HG03378 (cell line): ENCODE measurements around the gene HCN1.
"Not testable (repeated sequence)": the region's sequence is repeated elsewhere in the genome, so short reads cannot be mapped to it uniquely, and the experiment has no call there.

ENCODE experiments used
- ATAC-seq: cut with Tn5 transposase; IDR thresholded peaks from one replicate; pipeline ENCODE4 v1.9.1; 2021; ENCODE audit warnings: mild to moderate bottlenecking, moderate library complexity; ENCODE audit not compliant: unreplicated experiment

The HCN1 gene

DNA sequence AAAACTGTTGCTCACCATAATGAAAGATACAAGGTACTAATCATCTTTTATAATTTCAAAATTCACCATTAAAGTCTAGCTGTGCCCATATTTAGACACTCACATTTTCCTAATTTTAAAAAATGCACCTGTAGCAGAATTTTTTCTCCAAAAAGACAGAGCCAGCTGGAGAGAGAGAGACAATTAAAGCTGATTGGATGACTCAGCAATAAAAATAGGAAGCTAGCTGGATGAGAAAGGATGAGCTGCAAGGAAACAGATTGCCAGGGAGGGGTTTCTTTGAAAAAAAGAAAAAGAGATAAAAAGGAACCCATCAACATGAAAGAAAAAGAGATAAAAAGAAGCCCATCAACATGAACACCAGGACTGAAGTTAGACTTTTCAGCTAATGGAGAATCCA is 73.8 kb downstream of the HCN1 start:
- ATAC-seq, result no peak

DNA sequence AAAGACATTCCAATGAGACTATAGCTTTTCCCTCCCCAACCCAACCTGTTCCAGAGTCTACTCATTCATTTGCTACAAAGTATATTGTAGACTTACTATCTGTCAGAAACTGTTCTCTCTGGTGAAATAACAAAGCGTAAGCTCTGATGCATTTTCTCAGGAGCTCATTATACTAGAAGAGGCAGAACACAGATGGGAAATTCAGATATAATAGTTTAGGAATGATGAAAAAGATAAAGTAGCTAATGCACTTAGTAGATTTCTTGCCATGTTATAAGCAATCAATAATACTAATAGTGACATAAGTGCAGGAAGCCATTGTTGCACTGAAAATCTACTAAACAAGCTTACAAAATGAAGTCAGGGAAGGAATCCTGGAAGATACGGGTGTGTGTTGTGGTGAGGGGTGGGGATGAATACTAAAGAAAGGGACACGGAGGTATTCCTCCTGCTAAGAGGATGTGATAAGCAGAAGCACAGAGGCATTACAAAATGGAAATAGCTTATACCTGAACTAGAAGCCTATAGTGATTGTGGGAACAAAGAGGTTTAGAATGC is 78.2 kb downstream of the HCN1 start:
- ATAC-seq, result no peak

DNA sequence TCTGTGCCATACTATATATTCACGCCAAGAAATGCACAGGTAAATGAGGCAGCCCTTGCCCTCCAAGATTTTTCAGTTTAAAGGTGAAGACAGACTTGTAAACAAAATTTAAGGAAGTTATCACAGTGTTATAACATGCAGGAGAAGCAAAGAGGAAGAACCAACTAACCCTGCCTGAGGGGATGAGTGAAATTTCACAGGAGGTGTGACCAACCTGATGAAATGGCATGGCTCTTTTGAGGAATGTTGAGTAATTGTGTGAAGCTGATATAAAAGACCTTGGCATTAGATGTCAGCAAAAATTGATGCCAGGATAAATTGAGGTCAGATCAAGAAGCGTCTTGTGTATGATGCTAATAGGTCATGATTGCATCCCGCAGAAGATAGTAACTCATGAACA is 86.5 kb downstream of the HCN1 start:
- no peak for ATAC-seq

DNA sequence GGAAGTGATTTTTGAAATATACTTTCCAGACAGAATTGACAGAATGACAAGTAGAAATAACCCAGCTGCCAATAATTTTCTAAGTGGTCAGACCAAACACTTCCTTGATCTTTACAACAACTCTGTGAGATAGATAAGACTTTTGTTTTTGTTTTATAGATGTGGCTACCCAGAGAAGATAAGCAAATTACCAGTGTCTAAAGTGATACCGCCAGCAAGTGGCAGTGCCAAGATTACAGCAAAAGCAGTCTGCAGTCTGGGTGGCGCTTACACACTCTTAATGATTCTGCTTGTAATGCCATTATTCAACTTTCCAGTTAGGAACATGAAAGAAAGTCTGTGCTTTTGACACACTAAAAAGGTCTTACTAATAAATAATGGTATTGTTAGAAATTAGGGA is 92.1 kb downstream of the HCN1 start:
- no peak for ATAC-seq

DNA sequence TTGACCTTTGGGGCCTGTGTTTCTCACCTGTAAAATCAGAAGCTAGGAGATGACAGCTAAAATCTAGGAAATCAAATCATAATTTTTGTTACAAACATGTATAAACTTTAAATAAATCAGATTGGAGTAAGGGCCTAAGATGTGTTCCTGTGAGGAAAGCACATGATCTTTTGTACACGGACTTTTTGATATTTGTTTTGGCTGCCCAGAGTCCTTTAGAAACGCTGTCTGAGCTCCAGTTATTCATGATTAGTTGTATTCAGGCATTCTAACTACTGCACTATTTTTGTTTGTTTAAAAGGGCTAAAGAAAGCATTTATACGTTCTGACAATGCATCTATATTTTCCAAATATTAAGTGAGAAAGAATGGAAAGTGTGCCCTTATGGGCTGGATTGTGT is 94.8 kb downstream of the HCN1 start:
- ATAC-seq, result no peak

DNA sequence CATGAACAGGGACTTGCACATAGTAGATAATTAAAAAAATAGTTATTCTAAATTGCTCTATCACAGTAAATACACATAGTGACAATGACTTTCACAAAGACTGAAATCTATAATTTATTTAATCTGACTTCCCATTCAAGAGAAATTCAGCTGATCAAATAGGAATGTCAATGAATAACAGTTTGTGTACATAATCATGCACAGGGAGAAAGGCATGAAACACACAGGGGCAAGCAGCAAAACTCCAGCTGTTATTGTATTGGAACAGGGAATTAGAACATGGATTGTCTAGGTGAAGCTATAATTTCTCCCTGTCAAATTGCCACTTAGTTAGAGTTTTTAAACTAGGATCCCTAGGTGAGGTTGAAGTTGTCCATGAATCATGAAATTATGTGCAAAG is 99.9 kb downstream of the HCN1 start:
- ATAC-seq, result no peak

DNA sequence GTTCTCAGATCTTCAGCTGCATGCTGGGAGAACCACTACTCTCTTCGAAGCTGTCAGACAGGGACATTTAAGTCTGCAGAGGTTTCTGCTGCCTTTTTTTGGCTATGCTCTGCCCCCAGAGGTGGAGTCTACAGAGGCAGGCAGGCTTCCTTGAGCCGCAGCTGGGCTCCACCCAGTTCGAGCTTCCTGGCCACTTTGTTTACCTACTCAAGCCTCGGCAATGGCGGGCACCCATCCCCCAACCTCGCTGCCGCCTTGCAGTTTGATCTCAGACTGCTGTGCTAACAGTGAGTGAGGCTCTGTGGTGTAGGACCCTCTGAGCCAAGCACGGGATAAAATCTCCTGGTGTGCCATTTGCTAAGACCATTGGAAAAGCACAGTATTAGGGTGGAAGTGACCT is 110.2 kb downstream of the HCN1 start:
- ATAC-seq, result not testable (repeated sequence)

DNA sequence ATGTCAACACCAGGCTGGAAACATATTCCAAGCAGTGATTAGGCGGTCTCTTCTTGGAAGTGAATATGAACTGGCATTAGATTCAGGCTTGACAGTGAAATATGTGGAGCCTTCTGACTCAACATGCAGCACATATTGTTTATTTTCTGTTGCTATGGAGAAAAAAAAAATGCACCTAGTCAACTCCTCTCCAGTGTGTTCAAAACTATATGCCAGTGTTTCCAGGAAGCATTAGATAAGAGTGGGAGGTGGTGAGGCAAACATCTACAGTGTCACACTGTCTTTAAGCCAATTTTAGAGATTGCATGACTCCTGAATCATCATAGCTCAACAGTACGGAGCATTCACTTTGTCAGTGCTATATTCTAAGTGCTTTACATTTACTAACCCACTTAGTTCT is 117.9 kb downstream of the HCN1 start:
- no peak for ATAC-seq

DNA sequence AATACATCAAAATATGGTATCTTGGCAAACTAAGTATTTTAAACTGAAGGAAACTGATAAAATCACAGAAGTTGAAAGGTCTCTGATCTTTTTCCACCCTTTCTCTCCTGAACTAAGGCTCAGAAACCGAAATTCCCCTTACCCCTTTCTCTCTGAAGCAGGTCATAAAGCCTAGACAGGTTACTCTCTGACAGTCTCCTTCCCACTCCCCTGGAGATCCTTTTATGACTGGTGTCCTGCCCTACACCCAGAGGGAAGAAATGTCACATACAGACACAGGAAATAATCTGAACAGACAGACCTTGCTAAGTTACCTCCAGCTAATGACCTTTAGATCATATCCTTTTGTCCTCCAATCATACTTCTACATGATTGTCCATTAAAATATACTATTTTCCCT is 127.4 kb downstream of the HCN1 start:
- no peak for ATAC-seq

DNA sequence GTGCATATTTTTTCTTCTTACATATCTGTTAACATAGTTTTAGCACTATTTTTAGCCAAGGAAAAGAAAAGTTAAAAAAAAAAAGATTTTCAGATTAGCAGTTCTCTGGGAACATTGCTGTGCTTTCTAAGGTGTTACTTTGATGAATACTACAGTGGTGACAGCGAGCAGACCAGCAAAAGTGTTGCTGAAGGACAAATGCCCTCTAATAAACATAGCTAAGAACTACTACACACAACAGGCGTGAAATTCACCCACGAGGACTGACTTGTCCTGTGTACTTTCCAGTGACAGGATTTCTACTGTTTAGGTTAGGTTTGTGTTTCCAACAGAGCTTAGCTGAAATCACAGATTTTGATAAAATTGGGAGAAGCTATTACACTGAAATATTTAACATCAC is 153.8 kb downstream of the HCN1 start:
- ATAC-seq, result no peak

DNA sequence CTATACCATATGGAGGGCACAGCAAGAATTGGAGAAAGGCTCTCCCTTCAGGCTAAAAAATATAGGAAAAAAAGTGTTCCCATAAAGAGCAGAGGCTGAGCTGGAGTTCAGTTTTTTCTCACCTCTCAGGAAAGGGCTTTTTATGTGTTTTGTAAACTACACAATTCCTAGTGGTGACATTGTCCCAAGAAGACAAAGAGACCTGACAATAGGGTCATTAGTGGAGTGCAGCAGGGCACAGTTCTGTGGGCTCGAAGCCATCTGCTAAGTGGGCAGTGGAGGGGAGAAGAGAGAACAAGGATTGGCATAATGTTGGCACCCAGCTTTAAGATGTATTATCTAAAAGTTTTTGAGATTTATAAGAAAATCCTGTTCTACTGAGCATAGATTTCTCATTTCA is 162.5 kb downstream of the HCN1 start:
- no peak for ATAC-seq

DNA sequence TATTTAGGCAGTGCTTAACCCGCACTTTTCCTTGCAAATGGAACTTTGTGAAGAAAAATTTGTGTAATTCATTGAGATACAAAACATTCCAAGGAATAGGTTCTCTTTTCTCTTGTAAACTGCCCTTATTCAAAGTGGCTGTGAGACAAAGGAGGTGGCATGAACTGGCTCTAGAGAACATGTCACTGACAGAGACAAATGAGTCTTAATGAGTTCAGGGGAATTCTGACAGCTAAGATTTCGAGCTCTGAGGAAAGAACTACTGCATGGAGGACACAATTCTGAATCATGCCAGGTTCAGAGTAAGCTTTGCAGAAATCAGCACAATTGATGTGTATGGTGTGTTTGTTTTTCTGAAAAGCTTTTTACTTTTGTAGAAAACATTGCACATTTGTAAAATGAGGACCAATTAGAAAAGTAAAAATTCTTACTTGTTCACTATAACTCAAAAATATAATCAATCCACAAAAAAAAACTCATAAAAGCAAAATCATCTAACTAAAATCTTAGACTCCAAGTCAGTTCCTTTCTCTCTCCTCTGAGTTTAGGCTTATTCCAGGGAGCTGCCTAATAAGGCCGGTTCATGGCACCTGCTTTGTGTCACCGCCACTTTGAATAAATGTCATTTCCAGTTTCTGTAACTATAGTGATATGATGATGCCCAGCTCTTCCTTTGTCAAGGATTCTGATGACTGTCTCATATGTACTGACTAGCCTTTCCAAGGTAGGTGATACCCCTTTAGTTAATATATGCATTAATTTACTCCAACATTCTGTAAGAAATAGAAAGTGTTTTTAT is 163.2 kb downstream of the HCN1 start:
- no peak for ATAC-seq

DNA sequence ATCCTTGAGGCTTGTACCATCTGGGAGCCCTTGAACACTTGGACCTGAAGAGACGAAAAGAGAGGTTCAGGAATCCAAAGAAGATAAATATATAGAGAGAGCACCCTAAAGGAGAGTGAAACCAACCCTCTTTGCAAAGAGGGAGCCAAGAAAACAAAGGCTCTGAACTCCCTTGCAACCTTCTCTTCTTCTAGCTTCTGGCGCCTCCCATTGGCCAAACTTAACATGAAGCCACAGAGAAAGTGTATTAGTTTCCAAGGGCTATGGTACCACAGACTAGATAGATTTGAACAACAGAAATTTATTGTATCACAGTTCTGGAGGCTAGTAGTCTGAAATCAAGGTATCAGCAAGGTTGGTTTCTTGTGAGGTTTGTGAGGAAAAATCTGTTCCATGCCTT is 175.1 kb downstream of the HCN1 start:
- ATAC-seq, result no peak

DNA sequence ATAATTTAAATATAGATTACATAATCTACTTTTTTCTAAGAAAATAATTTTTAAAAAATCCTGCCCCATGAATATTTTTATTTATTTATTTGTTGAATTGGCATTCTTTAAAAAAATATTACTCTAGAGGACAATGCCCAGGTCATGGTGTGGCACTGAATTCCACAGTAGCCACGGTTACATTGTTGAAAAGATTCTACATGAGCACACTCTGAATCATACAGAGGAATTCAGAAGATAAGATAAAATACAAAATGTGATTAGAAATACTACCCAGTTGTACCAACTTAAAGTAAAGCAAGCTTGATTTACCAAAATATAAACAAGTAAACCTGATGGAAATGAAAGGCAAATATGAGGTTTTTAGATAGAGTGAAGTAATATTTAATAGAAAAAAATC is 183.7 kb downstream of the HCN1 start:
- no peak for ATAC-seq

DNA sequence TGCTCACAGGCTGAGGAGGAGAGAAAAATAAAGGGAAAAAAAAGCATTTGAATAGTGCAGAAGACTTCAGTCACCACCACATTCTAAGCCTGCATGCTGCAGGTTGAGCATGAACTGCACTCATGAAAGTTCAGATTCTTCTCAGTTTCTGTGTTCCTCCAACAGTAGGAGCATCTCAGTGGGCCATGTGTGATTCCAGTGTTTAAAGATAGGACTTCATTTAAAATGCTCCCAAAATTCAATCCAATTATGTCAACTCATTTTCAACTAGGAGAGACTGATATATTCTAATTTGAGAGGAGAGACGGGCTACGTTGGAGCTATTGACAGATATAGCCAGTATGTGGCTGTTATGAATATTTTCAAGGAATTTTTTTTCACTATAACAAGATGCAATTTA is 186.8 kb downstream of the HCN1 start:
- no peak for ATAC-seq

DNA sequence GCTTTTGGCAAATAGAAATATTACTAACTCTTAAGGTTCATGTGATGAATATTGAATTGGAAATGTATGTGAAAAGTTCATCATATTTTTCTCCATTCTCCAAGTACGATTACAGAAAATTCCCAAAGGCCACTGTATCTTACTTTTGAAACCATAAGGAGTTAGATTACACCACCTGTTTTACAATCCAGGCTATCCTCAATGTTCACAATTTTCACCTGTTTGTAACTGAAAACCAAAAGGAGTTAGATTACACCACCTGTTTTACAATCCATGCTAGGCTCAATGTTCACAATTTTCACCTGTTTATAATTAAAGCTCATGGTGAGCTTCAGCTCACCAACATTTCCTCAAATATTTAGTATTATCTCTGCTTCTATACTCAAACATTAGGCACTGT is 188.0 kb downstream of the HCN1 start:
- ATAC-seq, result no peak

DNA sequence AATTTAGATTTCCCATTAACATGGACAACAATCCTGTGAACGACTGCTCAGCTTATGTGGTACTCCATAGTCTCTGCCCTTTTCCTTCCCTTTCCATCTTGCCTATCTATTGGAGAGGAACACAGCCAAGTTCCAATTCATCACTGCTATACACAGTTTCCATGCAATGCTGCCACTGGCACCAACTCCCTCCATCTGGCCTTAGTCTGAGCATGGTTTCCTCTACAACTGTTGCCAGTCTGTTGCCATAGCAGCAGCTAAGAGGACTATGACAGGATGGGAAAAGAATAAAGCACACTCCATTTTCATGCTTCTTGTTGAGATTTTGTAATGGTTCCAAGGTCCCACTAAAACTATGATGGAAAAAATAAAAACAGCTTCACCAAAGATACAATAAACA is 189.0 kb downstream of the HCN1 start:
- no peak for ATAC-seq

DNA sequence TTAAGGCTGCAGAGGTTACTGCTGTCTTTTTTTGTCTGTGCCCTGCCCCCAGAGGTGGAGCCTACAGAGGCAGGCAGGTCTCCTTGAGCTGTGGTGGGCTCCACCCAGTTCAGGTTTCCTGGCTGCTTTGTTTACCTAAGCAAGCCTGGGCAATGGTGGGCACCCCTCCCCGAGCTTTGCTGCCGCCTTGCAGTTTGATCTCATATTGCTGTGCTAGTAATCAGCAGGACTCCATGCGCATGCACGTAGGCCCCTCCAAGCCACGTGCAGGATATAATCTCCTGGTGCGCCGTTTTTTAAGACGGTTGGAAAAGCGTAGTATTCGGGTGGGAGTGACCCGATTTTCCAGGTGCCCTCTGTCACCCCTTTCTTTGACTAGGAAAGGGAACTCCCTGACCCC is 197.2 kb downstream of the HCN1 start:
- not testable (repeated sequence) for ATAC-seq

DNA sequence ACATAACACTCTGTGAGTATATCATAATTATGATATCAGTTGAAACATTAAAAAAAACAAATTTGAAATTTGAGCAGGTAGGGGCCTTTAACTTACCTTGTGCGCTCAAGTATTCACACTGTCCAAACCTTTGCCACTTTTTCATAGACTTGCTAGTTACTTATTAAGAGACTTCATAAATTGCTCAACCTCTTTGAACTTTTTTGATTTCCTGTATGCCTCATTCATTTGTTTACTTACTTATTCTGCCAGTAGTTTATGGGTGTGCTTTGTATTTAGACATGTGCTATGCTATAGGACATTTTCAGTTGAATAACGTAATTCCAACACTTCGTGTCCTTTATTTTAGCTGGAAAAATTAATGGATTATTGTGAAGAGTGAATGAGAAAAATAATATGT is 204.8 kb downstream of the HCN1 start:
- ATAC-seq, result no peak

DNA sequence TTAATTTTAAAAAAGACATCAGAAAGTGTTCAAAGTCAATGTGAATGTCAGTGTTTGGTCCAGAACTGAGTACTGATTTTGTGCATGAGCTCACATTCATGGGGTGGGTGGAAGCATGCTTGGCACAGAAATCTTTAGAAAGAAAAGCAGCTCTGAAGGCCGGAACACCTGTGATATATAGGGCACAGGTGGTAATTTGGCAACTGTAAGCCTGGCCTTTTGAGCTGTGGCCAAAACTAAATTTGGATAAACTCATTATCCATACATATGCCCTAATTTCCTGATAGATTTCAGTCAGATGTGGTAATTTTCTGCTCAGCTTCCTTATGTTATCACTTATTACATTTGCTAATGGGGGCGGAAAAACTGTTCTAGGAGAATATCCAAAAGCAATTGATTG is 211.4 kb downstream of the HCN1 start:
- ATAC-seq, result no peak

DNA sequence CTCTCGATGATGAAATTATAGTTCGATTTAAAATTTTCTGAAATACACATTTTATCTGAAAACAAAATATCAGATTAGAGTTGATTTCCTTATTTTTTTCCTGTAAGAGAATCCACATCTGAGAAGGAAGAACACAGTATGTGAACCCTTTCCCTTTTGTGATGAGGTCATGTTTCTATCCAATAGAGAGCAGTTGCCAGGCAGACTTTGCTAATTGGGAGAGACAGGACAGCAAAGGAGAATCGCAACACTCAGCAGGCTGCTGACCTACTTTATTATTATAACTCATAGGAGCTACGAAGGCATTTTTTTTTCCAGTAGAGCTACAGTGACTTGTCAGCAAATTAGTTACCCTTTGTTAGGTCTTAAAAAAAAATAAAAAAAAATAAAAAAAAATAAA is 242.1 kb downstream of the HCN1 start:
- no peak for ATAC-seq

DNA sequence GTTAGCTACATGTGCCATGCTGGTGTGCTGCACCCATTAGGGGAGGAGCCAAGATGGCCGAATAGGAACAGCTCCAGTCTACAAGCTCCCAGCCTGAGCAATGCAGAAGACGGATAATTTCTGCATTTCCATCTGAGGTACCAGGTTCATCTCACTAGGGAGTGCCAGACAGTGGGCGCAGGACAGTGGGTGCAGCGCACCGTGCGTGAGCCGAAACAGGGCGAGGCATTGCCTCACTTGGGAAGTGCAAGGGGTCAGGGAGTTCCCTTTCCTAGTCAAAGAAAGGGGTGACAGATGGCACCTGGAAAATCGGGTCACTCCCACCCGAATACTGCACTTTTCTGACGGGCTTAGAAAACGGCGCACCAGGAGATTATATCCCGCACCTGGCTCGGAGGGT is 251.3 kb downstream of the HCN1 start:
- ATAC-seq, result not testable (repeated sequence)

DNA sequence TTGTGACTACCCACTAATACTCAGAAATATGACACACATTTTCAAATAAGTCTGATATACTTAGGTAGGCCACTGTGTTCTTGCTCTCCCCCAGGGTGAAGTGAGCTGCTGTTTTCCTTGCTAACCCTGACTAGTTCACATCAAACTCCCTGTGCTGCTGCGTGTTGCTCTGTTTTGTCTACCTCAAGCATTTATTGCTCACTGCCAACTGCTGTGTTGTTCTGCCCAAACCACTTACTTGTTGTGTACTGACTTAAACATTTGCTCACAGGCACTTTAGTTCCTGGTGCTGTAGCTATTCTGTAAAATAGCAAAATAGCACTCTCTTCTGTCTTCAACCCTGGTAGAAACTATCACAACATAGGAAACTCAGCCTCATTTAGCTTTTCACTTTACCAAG is 255.7 kb downstream of the HCN1 start:
- no peak for ATAC-seq
